ENCODE measurements around the gene COL4A1. TPM values are rescaled to one million over a fixed set of nuclear protein-coding genes. Genes with fewer than 3 reads are reported as not detected.

Gene COL4A1
- polyA plus RNA-seq, 1 of the 3 experiments (the other 2 are of a cell fraction): 30.3 TPM

DNA sequence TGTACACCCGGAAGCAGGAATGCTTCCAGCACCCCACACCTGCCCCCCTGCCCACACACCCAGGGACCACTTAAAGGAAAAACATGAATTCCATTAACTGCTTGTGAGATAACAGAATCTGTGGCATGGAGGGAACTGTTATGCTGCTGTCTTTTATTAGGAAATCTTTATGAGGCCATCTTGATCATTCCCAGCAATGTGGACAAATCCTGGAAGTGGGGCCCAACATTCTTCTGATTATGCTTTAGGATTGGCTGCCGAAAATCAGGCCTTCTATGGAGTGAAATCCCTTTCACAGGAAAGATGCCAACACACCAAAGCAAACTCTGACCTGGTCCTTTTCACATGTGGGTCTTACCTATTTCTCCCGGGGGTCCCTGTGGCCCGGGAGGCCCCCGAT lies 114.5 kb downstream of the COL4A1 start:
- no peak overlapping the region for H3K4me3 ChIP-seq (ENCODE audit: low read depth in 2 of 2, low read length in 1 of 2)
- CTCF ChIA-PET: no interaction called here

DNA sequence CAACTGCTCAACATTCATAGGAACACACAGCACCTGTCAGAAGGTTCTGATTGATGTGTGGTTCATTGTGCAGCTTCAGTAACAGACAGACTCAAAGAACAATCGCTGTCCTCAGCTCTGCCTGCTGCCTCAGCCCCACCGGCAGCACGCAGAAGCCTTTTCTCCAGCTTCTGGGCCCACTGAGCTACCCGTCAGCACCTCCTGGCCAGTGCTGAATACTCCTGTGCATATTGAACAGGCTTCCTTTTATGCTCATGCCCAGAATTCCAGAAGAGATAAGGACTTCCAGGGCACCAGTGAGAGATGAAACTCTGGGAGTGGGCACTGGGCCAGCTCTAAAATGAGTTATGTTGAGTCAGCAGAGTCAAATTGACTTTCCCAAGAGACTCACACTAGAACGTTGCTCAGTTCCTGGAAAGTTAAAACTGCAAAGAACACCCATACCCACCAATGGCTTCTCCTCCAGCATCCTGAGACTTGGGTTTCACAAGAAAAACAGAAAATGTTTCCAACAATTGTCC lies 119.3 kb downstream of the COL4A1 start:
- DNase-seq: peak; percentile 44
- no peak overlapping the region for H3K4me2 ChIP-seq
- WGBS (ENCODE audit: low lambda C conversion rate): 0% methylated on average over 1 of the region's 5 CpGs

More for the DNA sequence above, 114.5 kb downstream of the COL4A1 start:
- Histone ChIP-seq H2AFZ (ENCODE audit: low read depth) (no peak overlapping the region), H4K20me1 (ENCODE audit: insufficient read depth) (peaks cover 6% of the 10 kb centered on the region; the same call in 1 of the 2 replicates), H3K4me2 (no peak overlapping the region), H3K27ac (ENCODE audit: low read depth in 2 of 2, low read length in 1 of 2) (no peak overlapping the region), H3F3A (replicated peaks; ENCODE audit: insufficient read depth) (peaks cover 13% of the 10 kb centered on the region), H3K4me1 (ENCODE audit: control insufficient read depth in 1 of 2, insufficient read depth in 2 of 2, low read depth in 1 of 2, low read length in 1 of 2) (peaks cover 5 to 10% of the 10 kb centered on the region in 2 experiments; a peak in 3 of 4 replicates), H3K79me2 (ENCODE audit: insufficient read depth) (no peaks in the 10 kb centered on the region), H3K27me3 (ENCODE audit: insufficient read depth) (no peaks in the 10 kb centered on the region), H3K9ac (no peak overlapping the region), H3K9me2 (no peaks in the 10 kb centered on the region), H3K36me3 (replicated peaks in 1 of 2; ENCODE audit: control insufficient read depth in 1 of 2, insufficient read depth in 2 of 2, low read length in 1 of 2) (peaks cover 30 to 33% of the 10 kb centered on the region in 2 experiments), H3K9me3 (no peaks in the 10 kb centered on the region)
- DNase-seq: no peak
- TF ChIP-seq TCF12 (IDR thresholded peaks at IDR 0.05): no peak
- TF ChIP-seq, protein P1, sequence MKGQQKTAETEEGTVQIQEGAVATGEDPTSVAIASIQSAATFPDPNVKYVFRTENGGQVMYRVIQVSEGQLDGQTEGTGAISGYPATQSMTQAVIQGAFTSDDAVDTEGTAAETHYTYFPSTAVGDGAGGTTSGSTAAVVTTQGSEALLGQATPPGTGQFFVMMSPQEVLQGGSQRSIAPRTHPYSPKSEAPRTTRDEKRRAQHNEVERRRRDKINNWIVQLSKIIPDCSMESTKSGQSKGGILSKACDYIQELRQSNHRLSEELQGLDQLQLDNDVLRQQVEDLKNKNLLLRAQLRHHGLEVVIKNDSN (IDR thresholded peaks at IDR 0.05; ENCODE audit: borderline replicate concordance, low read depth): no peak
- no peak for TF ChIP-seq POLR2AphosphoS5 (IDR thresholded peaks at IDR 0.05; ENCODE audit: low read depth, low read length)
- no peak for TF ChIP-seq NFIC (IDR thresholded peaks at IDR 0.05; ENCODE audit: borderline replicate concordance)
- no peak for TF ChIP-seq YY1 (IDR thresholded peaks at IDR 0.05; ENCODE audit: low read depth)
- no peak for TF ChIP-seq GATA2 (CRISPR knock-in tag; IDR thresholded peaks at IDR 0.05)
- no peak for TF ChIP-seq RCOR1 (IDR thresholded peaks at IDR 0.05; ENCODE audit: low read length)
- no peak for TF ChIP-seq PBX3 (IDR thresholded peaks at IDR 0.05)
- WGBS (ENCODE audit: low lambda C conversion rate): 93% methylated on average over 4 of the region's 5 CpGs
- POLR2A ChIA-PET: no interaction called here

More for the DNA sequence above, 119.3 kb downstream of the COL4A1 start:
- Histone ChIP-seq H3K9me3 (no peaks in the 10 kb centered on the region), H3F3A (replicated peaks; ENCODE audit: insufficient read depth) (peaks cover 15% of the 10 kb centered on the region), H4K20me1 (ENCODE audit: insufficient read depth) (peaks cover 6% of the 10 kb centered on the region; the same call in 1 of the 2 replicates), H3K27ac (ENCODE audit: low read depth in 2 of 2, low read length in 1 of 2) (peak overlapping the region in 1 of 2 experiments; percentile 50; a peak in 2 of 4 replicates), H3K79me2 (ENCODE audit: insufficient read depth) (no peaks in the 10 kb centered on the region), H3K9me2 (no peaks in the 10 kb centered on the region), H2AFZ (ENCODE audit: low read depth) (no peak overlapping the region), H3K36me3 (replicated peaks in 1 of 2; ENCODE audit: control insufficient read depth in 1 of 2, insufficient read depth in 2 of 2, low read length in 1 of 2) (peaks cover 25 to 34% of the 10 kb centered on the region in 2 experiments), H3K4me3 (ENCODE audit: low read depth in 2 of 2, low read length in 1 of 2) (no peak overlapping the region), H3K4me1 (ENCODE audit: control insufficient read depth in 1 of 2, insufficient read depth in 2 of 2, low read depth in 1 of 2, low read length in 1 of 2) (peaks cover 10 to 16% of the 10 kb centered on the region in 2 experiments; a peak in 3 of 4 replicates), H3K27me3 (ENCODE audit: insufficient read depth) (no peaks in the 10 kb centered on the region), H3K9ac (no peak overlapping the region)
- ChIA-PET CTCF (no interaction called here), POLR2A (interaction anchor here (0.6 kb wide), 1 partner anchor 705 kb away, joined by 4 read pairs; no protein-coding TSS in a partner anchor)
- peak; percentile 33; the same call in 1 of the 2 replicates for TF ChIP-seq FOSL2 (IDR thresholded peaks at IDR 0.05; ENCODE audit: borderline replicate concordance, low read depth)
- peak; percentile 23; the same call in 1 of the 2 replicates for TF ChIP-seq PBX3 (IDR thresholded peaks at IDR 0.05)
- no peak for TF ChIP-seq RCOR1 (IDR thresholded peaks at IDR 0.05; ENCODE audit: low read length)
- peak; percentile 51 for TF ChIP-seq TCF12 (IDR thresholded peaks at IDR 0.05)
- peak; percentile 80 for TF ChIP-seq NFIC (IDR thresholded peaks at IDR 0.05; ENCODE audit: borderline replicate concordance)
- TF ChIP-seq IRF3 (IDR thresholded peaks at IDR 0.05; ENCODE audit: low read depth, low read length): no peak
- no peak for TF ChIP-seq RXRA (IDR thresholded peaks at IDR 0.05; ENCODE audit: borderline replicate concordance, low read depth)
- TF ChIP-seq TEAD4 (IDR thresholded peaks at IDR 0.05; ENCODE audit: borderline replicate concordance, insufficient read depth): peak; percentile 39; the same call in 1 of the 2 replicates
- peak in 1 of 2 experiments; percentile 10; a peak in 1 of 4 replicates for TF ChIP-seq EP300 (IDR thresholded peaks at IDR 0.05; ENCODE audit: borderline replicate concordance in 1 of 2, low read depth in 1 of 2, low read length in 1 of 2)
- no peak for TF ChIP-seq POLR2AphosphoS5 (IDR thresholded peaks at IDR 0.05; ENCODE audit: low read depth, low read length)
